GM19455 (cell line): ENCODE measurements around the gene PPP1R9A.

Experiments used
- ATAC-seq: cut with Tn5 transposase; IDR thresholded peaks from one replicate; pipeline ENCODE4 v1.9.1; 2021; ENCODE audit not compliant: unreplicated experiment

The PPP1R9A gene

GRCh38 chr7:94908323-94909178 is 1.2 kb downstream of the PPP1R9A start:
- no peak for ATAC-seq

GRCh38 chr7:94909179-94909466 is 1.7 kb downstream of the PPP1R9A start:
- no peak for ATAC-seq

GRCh38 chr7:94912085-94912484 is 4.7 kb downstream of the PPP1R9A start:
- ATAC-seq: no peak

GRCh38 chr7:94913391-94913790 is 6.0 kb downstream of the PPP1R9A start:
- ATAC-seq: no peak

GRCh38 chr7:94921911-94922310 is 14.5 kb downstream of the PPP1R9A start:
- no peak for ATAC-seq

GRCh38 chr7:94922457-94922856 is 15.1 kb downstream of the PPP1R9A start:
- ATAC-seq: no peak

GRCh38 chr7:94923412-94923811 is 16.0 kb downstream of the PPP1R9A start:
- ATAC-seq: no peak

- no peak for ATAC-seq
Measured at GRCh38 chr7:94928168-94928707, 20.8 kb downstream of the PPP1R9A start.

GRCh38 chr7:94933256-94933990 is 26.0 kb downstream of the PPP1R9A start:
- ATAC-seq: no peak

GRCh38 chr7:94939395-94939794 is 32.0 kb downstream of the PPP1R9A start:
- ATAC-seq: no peak

- ATAC-seq: no peak
Measured at GRCh38 chr7:94940241-94940640, 32.8 kb downstream of the PPP1R9A start.

- ATAC-seq: no peak
Measured at GRCh38 chr7:94941844-94942632, 34.6 kb downstream of the PPP1R9A start.

GRCh38 chr7:94943134-94943533 is 35.7 kb downstream of the PPP1R9A start:
- ATAC-seq: no peak

GRCh38 chr7:94949532-94949931 is 42.1 kb downstream of the PPP1R9A start:
- no peak for ATAC-seq

GRCh38 chr7:94955807-94956206 is 48.4 kb downstream of the PPP1R9A start:
- no peak for ATAC-seq

GRCh38 chr7:94957061-94957460 is 49.7 kb downstream of the PPP1R9A start:
- ATAC-seq: no peak

- no peak for ATAC-seq
Measured at GRCh38 chr7:94962661-94963060, 55.3 kb downstream of the PPP1R9A start.

- no peak for ATAC-seq
Measured at GRCh38 chr7:94969434-94970084, 62.2 kb downstream of the PPP1R9A start.

- no peak for ATAC-seq
Measured at GRCh38 chr7:94970085-94970576, 62.7 kb downstream of the PPP1R9A start.

- ATAC-seq: no peak
Measured at GRCh38 chr7:94971051-94971867, 63.9 kb downstream of the PPP1R9A start.
